ENCODE data around the gene SPNS1.
A peak's percentile ranks its signal among the peaks of the same experiment; 100 is the strongest.
"Not testable (repeated sequence)": the region's sequence is repeated elsewhere in the genome, so short reads cannot be mapped to it uniquely, and the experiment has no call there.

The SPNS1 gene

DNA sequence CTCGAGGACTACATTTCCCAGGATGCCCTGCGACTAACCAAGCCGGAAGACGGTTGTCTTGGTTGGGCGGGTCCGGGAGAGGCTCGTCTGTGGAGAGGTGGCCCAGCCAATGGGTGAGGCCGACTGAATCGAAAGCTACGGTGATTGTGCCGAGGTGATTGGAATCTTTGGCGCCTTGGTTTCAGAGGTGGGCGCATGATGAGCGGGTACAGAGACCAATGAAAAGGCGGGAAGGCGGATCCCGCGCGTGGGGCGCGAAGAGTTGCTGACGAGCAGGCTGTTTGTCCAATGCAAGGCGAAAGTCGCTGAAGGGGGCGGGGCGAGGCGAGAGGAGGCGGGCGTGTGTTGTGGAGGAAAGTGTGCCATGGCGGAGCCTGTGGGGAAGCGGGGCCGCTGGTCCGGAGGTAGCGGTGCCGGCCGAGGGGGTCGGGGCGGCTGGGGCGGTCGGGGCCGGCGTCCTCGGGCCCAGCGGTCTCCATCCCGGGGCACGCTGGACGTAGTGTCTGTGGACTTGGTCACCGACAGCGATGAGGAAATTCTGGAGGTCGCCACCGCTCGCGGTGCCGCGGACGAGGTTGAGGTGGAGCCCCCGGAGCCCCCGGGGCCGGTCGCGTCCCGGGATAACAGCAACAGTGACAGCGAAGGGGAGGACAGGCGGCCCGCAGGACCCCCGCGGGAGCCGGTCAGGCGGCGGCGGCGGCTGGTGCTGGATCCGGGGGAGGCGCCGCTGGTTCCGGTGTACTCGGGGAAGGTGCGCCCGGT lies 23.7 kb upstream of the SPNS1 start, which contains the start of gene NFATC2IP:
TSS of gene NFATC2IP (plus strand) at position 290 of the 762 bp plus-strand sequence. CDS start at position 365, 75 bp downstream.
- in situ Hi-C loops (cut with HindIII; ENCODE audit: low pct_ligation_motif_present, low pct_unique_long_range_greater_than_20kb, low sequenced_read_pairs), result no loop called here
- DNase-seq, result peak; percentile 100

DNA sequence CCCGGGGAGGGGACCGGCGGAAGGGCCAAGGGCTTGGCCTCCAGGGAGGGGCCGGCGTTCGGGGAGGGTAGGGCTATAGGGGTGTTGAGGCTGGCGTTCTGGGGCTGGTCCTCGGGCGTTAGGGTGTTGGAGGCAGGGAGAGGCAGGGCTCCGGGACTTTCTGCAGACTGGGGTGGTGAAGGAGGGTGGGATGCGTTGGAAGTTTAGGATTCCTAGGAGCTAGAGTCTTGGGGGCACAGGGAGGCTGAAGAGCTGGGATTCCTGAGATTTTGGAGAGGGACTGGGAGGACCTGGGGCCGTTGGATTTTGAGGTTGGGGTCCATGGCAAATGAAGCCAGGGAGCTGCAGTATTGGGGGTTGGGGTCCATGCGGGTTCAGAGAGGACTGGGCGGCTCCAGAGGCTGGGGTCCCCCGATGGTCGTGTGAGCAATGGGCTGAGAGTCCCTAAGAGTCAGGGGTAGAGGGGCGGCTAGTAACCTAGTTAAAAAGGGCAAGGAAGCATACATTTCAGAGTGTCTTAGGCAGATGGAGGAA lies 23.1 kb upstream of the SPNS1 start:
- DNase-seq, result peak; percentile 35
- in situ Hi-C loops (cut with HindIII; ENCODE audit: low pct_ligation_motif_present, low pct_unique_long_range_greater_than_20kb, low sequenced_read_pairs), result no loop called here

DNA sequence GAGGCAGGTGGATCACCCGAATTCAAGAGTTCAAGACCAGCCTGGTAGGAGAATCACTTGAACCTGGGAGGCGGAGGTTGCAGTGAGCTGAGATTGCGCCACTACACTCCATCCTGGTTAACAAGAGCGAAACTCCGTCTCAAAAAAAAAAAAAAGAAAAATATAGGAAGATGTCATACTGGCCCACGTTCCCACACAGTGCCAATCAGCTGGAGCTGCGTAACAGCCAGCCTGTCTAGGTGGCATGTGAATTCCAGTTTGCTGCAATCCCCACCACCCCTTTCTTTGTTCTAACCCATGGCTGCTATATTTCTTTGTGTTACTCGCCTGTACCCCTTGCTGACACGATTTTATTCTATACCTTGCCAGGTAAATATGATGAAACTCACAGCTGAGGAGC lies 16.4 kb upstream of the SPNS1 start:
- no peak for DNase-seq
- in situ Hi-C loops (cut with HindIII; ENCODE audit: low pct_ligation_motif_present, low pct_unique_long_range_greater_than_20kb, low sequenced_read_pairs), result no loop called here

DNA sequence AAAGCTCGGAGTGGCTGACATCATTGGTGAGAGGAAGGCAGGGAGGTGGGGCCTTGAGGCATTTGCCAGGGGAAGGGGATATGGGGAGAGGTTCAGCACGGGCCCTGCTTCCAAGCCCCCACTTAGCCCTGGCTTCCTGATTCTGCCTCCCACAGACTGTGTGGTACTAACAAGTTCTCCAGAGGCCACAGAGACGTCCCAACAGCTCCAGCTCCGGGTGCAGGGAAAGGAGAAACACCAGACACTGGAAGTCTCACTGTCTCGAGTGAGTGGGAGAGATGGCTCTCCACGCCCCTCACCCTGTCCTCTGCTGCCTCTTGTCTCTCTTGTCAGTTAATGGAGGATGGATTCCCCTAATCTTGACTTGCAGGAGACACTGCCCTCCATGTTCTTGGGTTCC lies 15.7 kb upstream of the SPNS1 start:
- in situ Hi-C loops (cut with HindIII; ENCODE audit: low pct_ligation_motif_present, low pct_unique_long_range_greater_than_20kb, low sequenced_read_pairs), result no loop called here
- no peak for DNase-seq

DNA sequence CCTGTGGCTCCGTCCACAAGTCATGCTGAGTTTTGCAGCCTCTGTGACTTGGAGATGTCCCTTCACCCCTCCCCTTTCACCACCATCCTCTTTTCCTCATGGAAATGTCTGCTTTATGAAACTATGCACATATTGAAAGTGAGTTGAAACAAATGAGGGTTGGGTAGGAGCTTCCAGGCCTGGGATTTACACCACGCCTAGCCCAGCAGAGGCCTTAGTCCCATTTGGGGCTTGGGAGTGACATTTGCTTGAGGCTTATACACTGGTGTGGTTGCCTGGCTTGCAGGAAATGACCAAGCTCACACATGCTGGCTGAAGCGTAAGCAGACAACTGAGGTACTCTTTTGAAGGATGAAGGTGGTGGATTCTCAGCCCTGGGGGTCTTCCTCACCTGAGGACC lies 10.5 kb upstream of the SPNS1 start:
- DNase-seq, result no peak
- in situ Hi-C loops (cut with HindIII; ENCODE audit: low pct_ligation_motif_present, low pct_unique_long_range_greater_than_20kb, low sequenced_read_pairs), result no loop called here

DNA sequence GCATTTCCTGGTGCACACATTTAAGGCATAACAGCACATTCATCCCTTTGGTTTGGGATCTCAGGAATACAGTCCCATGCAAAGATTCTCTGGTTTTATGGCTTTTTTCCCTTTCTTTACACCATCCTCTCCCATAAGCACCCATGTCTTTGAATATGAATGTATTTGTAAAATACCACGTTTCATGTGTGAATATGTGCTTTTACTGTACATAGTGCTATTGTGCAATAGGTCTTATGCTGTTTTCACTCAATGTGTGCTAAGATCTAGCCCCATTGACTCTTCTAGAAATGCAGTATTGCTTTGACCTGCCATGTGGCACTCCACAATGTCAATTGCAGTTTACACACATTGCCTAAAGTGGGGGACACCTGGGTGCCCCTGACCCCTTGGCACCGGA lies 10.1 kb upstream of the SPNS1 start:
- in situ Hi-C loops (cut with HindIII; ENCODE audit: low pct_ligation_motif_present, low pct_unique_long_range_greater_than_20kb, low sequenced_read_pairs), result no loop called here
- DNase-seq, result no peak

DNA sequence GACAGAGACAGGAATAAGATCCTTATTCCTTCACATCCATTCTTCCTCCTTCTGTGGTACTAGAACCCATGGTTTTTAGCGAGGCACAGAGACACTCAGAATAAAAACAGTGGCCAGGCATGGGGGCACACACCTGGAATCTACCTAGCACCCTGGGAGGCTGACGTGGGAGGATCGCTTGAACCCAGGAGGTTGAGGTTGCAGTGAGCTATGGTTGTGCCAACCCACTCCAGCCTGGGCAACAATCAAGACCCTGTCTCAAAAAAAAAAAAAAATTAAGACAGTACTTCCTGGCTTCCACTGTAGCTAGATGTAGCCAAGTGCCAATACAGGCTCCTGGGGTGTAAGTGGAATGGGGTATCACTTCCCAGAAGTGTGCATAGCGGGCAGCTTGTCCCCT lies 7.4 kb upstream of the SPNS1 start:
- no peak for DNase-seq
- in situ Hi-C loops (cut with HindIII; ENCODE audit: low pct_ligation_motif_present, low pct_unique_long_range_greater_than_20kb, low sequenced_read_pairs), result no loop called here

DNA sequence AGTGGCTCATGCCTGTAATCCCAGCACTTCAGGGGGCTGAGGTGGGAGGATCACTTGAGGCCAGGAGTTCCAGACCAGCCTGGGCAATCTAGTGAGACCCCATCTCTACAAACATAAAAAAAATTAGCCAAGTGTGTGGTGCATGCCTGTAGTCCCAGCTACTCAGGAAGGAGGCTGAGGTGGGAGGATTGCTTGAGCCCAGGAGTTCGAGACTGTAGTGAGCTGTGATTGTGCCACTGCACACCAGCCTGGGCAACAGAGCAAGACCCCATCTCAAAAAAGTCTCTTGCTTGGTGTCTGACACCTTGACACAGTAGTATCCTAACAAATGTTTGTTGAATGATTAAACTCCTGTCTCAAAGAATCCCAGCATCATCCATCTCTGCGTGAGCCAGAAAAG lies 4.9 kb upstream of the SPNS1 start:
- in situ Hi-C loops (cut with HindIII; ENCODE audit: low pct_ligation_motif_present, low pct_unique_long_range_greater_than_20kb, low sequenced_read_pairs); DNase-seq: not testable (repeated sequence)

DNA sequence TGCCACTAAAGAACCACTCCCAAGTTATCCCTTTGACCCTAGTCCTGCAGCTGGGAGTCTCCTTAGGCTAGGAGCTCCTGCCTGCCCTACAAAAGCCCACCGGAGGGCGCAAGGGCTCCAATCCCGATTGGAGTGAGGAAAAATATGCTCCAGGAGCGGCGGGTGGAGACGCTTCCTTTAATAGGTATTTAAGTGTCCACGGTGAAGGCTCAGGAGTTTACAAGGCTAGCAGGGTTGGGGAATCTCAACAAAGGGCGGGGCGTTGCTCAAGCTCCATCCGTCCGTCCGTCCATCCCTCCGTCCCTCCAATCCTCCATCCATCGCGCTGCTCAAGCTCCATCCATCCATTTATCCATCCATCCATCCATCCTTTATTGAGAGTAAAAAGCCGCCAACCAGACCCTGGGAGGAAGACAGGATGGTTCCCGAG lies 556 bp upstream of the SPNS1 start:
- DNase-seq, result peak; percentile 87
- in situ Hi-C loops (cut with HindIII; ENCODE audit: low pct_ligation_motif_present, low pct_unique_long_range_greater_than_20kb, low sequenced_read_pairs), result no loop called here

DNA sequence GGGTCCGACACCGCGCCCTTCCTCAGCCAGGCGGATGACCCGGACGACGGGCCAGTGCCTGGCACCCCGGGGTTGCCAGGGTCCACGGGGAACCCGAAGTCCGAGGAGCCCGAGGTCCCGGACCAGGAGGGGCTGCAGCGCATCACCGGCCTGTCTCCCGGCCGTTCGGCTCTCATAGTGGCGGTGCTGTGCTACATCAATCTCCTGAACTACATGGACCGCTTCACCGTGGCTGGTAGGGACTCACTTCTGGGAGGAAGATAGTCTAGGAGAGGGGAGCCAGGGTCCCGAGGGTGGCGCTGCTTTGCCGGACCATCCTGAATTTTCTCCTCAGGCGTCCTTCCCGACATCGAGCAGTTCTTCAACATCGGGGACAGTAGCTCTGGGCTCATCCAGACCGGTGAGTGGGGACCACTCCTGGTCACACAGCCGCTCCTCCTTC lies 601 bp downstream of the SPNS1 start:
- DNase-seq, result peak; percentile 22
- in situ Hi-C loops (cut with HindIII; ENCODE audit: low pct_ligation_motif_present, low pct_unique_long_range_greater_than_20kb, low sequenced_read_pairs), result no loop called here

DNA sequence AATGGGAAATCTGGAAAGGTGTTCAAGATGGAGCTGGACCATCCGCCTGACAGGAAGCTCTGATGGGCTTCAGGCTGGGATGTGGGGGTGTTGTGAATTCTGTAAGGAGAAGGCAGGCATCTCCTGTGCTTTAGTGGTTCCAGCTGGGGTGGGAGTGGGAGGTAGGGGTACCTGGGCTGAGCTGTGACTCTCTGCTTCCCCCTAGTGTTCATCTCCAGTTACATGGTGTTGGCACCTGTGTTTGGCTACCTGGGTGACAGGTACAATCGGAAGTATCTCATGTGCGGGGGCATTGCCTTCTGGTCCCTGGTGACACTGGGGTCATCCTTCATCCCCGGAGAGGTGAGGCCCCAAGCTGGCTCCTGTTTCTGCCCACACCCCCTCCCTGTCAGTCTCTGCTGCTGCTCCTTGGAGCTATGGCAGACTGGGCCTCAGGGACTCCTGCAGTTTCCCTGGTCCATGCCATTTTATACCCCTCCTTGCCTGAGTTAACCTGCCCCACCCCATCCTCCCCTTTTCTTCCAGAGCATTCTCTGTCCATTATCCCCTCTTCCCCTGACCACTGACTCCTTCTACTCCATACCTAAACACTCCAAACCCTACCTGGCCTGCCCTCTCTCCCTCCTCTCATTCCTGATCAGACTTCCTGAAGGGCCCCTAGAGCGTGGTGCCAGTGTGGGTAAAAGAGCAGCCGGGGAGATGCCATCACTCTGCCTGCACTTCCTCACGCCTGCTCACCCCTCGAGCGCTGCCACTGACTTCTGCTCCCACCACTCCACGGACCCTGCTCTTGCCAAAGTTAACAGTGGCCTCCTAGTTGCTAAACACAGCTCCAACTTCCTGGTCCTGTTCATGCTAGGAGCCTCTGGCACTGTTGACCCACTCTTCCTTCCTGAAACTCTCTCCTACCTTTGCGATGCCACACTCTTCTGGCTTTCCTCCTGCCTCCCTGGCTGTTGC lies 3.4 kb downstream of the SPNS1 start:
- in situ Hi-C loops (cut with HindIII; ENCODE audit: low pct_ligation_motif_present, low pct_unique_long_range_greater_than_20kb, low sequenced_read_pairs), result no loop called here
- DNase-seq, result peak; percentile 14

DNA sequence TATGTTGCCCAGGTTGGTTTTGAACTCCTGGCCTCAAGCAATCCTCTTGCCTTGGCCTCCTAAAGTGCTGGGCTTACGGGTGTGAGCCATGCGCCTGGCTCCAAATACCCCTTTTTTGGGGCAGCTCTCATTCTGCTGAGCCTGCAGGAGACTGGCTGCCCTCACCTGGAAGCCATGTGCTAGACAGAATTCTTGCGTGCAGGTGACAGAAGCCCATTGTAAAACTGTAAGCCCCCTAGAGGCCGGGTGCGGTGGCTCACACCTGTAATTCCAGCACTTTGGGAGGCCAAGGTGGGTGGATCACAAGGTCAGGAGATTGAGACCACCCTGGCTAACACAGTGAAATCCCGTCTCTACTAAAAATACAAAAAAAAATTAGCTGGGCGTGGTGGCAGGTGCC lies 5.8 kb downstream of the SPNS1 start:
- in situ Hi-C loops (cut with HindIII; ENCODE audit: low pct_ligation_motif_present, low pct_unique_long_range_greater_than_20kb, low sequenced_read_pairs); DNase-seq: not testable (repeated sequence)

DNA sequence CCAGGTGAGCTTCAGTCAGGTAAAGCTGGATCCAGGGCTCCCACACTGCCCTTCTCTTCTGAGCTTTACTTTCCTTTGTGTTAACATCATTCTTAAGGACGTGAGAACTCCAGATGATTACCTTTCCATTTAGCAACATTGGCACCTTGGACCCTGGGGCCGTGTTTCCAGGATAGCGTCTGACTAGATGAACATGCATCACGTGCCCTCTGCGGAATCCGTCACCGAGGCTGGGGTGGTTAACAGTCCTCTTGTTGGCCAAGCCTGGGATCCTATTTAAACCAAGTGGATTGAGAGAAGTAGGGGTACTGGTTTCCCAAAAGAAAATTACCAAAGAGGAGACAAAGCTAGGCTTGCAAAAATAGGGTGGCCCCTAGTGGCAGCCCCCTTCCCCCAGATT lies 6.4 kb downstream of the SPNS1 start:
- in situ Hi-C loops (cut with HindIII; ENCODE audit: low pct_ligation_motif_present, low pct_unique_long_range_greater_than_20kb, low sequenced_read_pairs), result no loop called here
- no peak for DNase-seq

DNA sequence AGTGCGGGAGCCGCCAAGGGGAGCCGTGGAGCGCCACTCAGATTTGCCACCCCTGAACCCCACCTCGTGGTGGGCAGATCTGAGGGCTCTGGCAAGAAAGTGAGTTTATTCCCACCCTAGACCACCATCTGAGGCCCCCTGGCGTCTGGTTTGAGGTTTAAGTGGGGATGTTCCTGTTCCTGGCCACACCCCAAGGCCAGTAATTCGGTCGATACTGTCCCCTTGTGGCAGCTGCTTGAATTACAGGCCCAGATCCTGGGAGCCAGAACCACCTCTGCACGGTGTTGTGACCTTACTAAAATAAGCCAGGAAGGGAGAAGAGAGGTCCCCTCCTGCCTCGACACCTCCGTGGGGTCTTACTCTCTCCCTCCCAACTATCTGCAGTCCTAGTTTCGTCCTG lies 6.9 kb downstream of the SPNS1 start:
- DNase-seq, result peak; percentile 20
- in situ Hi-C loops (cut with HindIII; ENCODE audit: low pct_ligation_motif_present, low pct_unique_long_range_greater_than_20kb, low sequenced_read_pairs), result no loop called here

DNA sequence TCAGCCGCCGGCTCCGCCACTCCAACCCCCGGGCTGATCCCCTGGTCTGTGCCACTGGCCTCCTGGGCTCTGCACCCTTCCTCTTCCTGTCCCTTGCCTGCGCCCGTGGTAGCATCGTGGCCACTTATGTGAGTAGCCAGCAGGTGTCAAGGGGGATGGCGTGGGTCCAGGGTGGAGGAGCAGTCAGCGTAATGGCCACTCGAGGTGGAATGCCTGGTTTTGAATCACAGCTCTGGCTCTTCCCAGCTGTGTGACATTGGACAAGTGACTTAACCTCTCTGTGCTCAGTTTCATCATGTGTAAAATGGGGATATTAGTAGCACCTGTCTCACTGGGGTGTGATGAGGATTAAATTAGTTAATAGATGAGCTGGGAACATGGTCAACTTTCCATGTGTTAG lies 7.8 kb downstream of the SPNS1 start:
- in situ Hi-C loops (cut with HindIII; ENCODE audit: low pct_ligation_motif_present, low pct_unique_long_range_greater_than_20kb, low sequenced_read_pairs), result no loop called here

DNA sequence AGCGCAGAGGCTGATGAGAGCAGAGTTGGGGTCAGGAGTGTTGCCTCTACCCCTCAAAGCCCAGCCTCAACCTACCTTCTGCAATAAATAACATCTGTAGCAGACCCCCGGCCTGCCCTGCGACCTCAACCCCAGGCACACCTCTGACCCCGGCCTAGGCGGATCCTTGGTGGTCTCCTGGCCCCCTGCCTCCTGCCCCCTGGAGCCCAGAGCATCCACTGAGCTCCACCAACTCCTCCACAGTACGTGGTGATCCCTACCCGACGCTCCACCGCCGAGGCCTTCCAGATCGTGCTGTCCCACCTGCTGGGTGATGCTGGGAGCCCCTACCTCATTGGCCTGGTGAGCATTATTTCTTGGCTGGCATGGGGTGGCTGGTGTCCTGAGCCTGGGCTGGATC lies 8.4 kb downstream of the SPNS1 start:
- in situ Hi-C loops (cut with HindIII; ENCODE audit: low pct_ligation_motif_present, low pct_unique_long_range_greater_than_20kb, low sequenced_read_pairs), result no loop called here

More for the DNA sequence above, 7.8 kb downstream of the SPNS1 start:
- DNase-seq, result no peak

DNA sequence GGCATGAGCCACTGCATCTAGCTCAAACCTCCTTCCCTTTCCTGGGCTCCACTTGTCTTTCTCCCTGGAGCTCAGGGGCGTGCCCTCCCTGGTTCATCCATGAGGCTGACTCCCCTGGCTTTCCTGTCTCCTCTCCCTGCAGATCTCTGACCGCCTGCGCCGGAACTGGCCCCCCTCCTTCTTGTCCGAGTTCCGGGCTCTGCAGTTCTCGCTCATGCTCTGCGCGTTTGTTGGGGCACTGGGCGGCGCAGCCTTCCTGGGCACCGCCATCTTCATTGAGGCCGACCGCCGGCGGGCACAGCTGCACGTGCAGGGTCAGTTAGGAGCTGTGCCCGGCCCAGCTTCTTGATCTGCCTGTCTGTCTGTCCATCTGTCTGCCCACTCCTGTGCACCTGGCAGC lies 9.1 kb downstream of the SPNS1 start:
- no peak for DNase-seq
- in situ Hi-C loops (cut with HindIII; ENCODE audit: low pct_ligation_motif_present, low pct_unique_long_range_greater_than_20kb, low sequenced_read_pairs), result no loop called here

More for the DNA sequence above, 8.4 kb downstream of the SPNS1 start:
- no peak for DNase-seq

DNA sequence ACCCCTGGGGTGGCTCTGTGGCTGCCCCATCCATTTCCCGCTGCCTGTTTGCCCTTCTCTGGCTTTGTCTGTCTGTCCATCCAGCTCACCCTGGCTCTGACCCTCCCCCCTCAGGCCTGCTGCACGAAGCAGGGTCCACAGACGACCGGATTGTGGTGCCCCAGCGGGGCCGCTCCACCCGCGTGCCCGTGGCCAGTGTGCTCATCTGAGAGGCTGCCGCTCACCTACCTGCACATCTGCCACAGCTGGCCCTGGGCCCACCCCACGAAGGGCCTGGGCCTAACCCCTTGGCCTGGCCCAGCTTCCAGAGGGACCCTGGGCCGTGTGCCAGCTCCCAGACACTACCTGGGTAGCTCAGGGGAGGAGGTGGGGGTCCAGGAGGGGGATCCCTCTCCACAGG lies 9.5 kb downstream of the SPNS1 start:
- no peak for DNase-seq
- in situ Hi-C loops (cut with HindIII; ENCODE audit: low pct_ligation_motif_present, low pct_unique_long_range_greater_than_20kb, low sequenced_read_pairs), result no loop called here

DNA sequence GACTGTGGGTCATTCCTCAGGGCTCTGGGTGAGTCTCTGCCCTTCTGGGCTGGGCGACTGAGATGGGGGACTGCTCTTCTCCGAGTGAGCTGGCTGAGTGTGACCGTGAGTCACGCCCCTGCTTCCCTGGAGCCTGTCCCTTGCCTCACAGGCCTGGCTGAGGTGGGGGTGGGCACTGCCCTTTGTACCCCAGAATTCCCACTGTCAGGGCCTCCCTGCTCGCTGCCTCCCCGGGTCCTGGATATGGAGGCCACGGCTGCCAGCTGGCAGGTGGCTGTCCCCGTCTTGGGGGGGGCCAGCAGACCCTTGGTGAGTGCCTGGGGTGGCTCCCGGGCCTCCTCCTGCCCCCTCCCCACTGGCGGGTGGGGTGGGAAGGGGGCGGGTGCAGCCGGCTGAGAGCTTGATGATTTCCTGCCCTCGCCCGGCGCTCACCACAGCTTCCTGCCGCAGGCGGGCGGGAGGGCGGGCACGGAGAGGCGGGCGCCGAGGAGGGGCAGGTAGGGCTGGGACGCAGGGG lies 10.1 kb downstream of the SPNS1 start, which contains the start of gene LAT:
TSS of gene LAT (plus strand) at position 434 of the 517 bp plus-strand sequence. CDS start 366 bp downstream, outside the sequence.
- in situ Hi-C loops (cut with HindIII; ENCODE audit: low pct_ligation_motif_present, low pct_unique_long_range_greater_than_20kb, low sequenced_read_pairs), result no loop called here
- peak; percentile 92 for DNase-seq
